ENCODE data around the gene TLCD5.

The TLCD5 gene

GRCh38 chr11:120357620-120358019, 32.5 kb downstream of the TLCD5 start:
- H3K27ac ChIP-seq = no peak overlapping the region
- TF ChIP-seq CTCF (conservative IDR thresholded peaks at IDR 0.05; ENCODE audit: low read depth) = no peak
- POLR2A ChIA-PET (ENCODE audit: low non-redundant PET) = no interaction called here
- DNase-seq (ENCODE audit: low spot score) = no peak
- CTCF ChIA-PET = no interaction called here

GRCh38 chr11:120358729-120359128, 33.6 kb downstream of the TLCD5 start:
- ChIA-PET POLR2A (ENCODE audit: low non-redundant PET) (no interaction called here), CTCF (interaction anchor here (0.6 kb wide), 1 partner anchor 60 kb away, joined by 3 read pairs; no protein-coding TSS in a partner anchor)
- no peak for TF ChIP-seq CTCF (conservative IDR thresholded peaks at IDR 0.05; ENCODE audit: low read depth)
- H3K27ac ChIP-seq = no peak overlapping the region
- no peak for DNase-seq (ENCODE audit: low spot score)

GRCh38 chr11:120363436-120363835, 38.3 kb downstream of the TLCD5 start:
- TF ChIP-seq CTCF (conservative IDR thresholded peaks at IDR 0.05; ENCODE audit: low read depth) = no peak
- POLR2A ChIA-PET (ENCODE audit: low non-redundant PET) = no interaction called here
- DNase-seq (ENCODE audit: low spot score) = no peak
- H3K27ac ChIP-seq = no peak overlapping the region
- CTCF ChIA-PET = no interaction called here

GRCh38 chr11:120365512-120365911, 40.4 kb downstream of the TLCD5 start:
- POLR2A ChIA-PET (ENCODE audit: low non-redundant PET) = no interaction called here
- CTCF ChIA-PET = no interaction called here

GRCh38 chr11:120372296-120372695, 47.2 kb downstream of the TLCD5 start:
- no peak overlapping the region for H3K27ac ChIP-seq
- ChIA-PET CTCF (interaction anchor here (0.6 to 0.8 kb wide), 2 partner anchors 13 to 30 kb away, joined by 3 read pairs; no protein-coding TSS in a partner anchor), POLR2A (ENCODE audit: low non-redundant PET) (no interaction called here)
- TF ChIP-seq CTCF (conservative IDR thresholded peaks at IDR 0.05; ENCODE audit: low read depth) = no peak
- DNase-seq (ENCODE audit: low spot score) = no peak

More at GRCh38 chr11:120365512-120365911, 40.4 kb downstream of the TLCD5 start:
- no peak for TF ChIP-seq CTCF (conservative IDR thresholded peaks at IDR 0.05; ENCODE audit: low read depth)
- DNase-seq (ENCODE audit: low spot score) = no peak
- H3K27ac ChIP-seq = no peak overlapping the region

- TF ChIP-seq CTCF (conservative IDR thresholded peaks at IDR 0.05; ENCODE audit: low read depth) = no peak
- CTCF ChIA-PET = interaction anchor here (0.7 kb wide), 1 partner anchor 848 kb away, joined by 3 read pairs; no protein-coding TSS in a partner anchor
- no peak for DNase-seq (ENCODE audit: low spot score)
- POLR2A ChIA-PET (ENCODE audit: low non-redundant PET) = no interaction called here
- no peak overlapping the region for H3K27ac ChIP-seq
Observed at GRCh38 chr11:120375076-120375475, 50.0 kb downstream of the TLCD5 start.

Data from RWPE1 (cell line).